A204.1 (cell line): Measurements from ENCODE around the gene AKR1C8.
"Not testable (repeated sequence)": the region's sequence is repeated elsewhere in the genome, so short reads cannot be mapped to it uniquely, and the experiment has no call there.

Experiments used
- FAIRE-seq: peaks from 2 replicates; lab custom pipeline; 2012; peaks lifted over from hg19 to GRCh38; lab: Jason Lieb, UNC

The AKR1C8 gene

GRCh38 chr10:5184987-5185775 lies at the start of gene AKR1C8:
Gene AKR1C8, minus strand, starts transcription at chr10:5185150. Its CDS starts 46 bp downstream, at chr10:5185104.
- FAIRE-seq: no peak

GRCh38 chr10:5234106-5234860 lies 49.3 kb upstream of the AKR1C8 start:
- no peak for FAIRE-seq

- no peak for FAIRE-seq
Observed at GRCh38 chr10:5233324-5233723, 48.4 kb upstream of the AKR1C8 start.

- no peak for FAIRE-seq
Observed at GRCh38 chr10:5229019-5229418, 44.1 kb upstream of the AKR1C8 start.

GRCh38 chr10:5222942-5223341 lies 38.0 kb upstream of the AKR1C8 start:
- not testable (repeated sequence) for FAIRE-seq

- no peak for FAIRE-seq
Observed at GRCh38 chr10:5219262-5219661, 34.3 kb upstream of the AKR1C8 start.

GRCh38 chr10:5216801-5217200 lies 31.9 kb upstream of the AKR1C8 start:
- FAIRE-seq: no peak

- no peak for FAIRE-seq
Observed at GRCh38 chr10:5211696-5212536, 27.0 kb upstream of the AKR1C8 start.

- not testable (repeated sequence) for FAIRE-seq
Observed at GRCh38 chr10:5210261-5210660, 25.3 kb upstream of the AKR1C8 start.

GRCh38 chr10:5209776-5210175 lies 24.8 kb upstream of the AKR1C8 start:
- not testable (repeated sequence) for FAIRE-seq

- no peak for FAIRE-seq
Observed at GRCh38 chr10:5206799-5207198, 21.8 kb upstream of the AKR1C8 start.

- no peak for FAIRE-seq
Observed at GRCh38 chr10:5199398-5199797, 14.4 kb upstream of the AKR1C8 start.

- no peak for FAIRE-seq
Observed at GRCh38 chr10:5198386-5198785, 13.4 kb upstream of the AKR1C8 start.

GRCh38 chr10:5196702-5197113 lies 11.8 kb upstream of the AKR1C8 start, which contains the start of gene AKR1C4:
Gene AKR1C4, plus strand, starts transcription at chr10:5196837. Its CDS starts 31 bp downstream, at chr10:5196868.
- FAIRE-seq: no peak

GRCh38 chr10:5195727-5196374 lies 10.9 kb upstream of the AKR1C8 start:
- no peak for FAIRE-seq

GRCh38 chr10:5194431-5194830 lies 9.5 kb upstream of the AKR1C8 start:
- no peak for FAIRE-seq

- no peak for FAIRE-seq
Observed at GRCh38 chr10:5188358-5188757, 3.4 kb upstream of the AKR1C8 start.

GRCh38 chr10:5187867-5188266 lies 2.9 kb upstream of the AKR1C8 start:
- no peak for FAIRE-seq

- FAIRE-seq: no peak
Observed at GRCh38 chr10:5183923-5184322, 1.0 kb downstream of the AKR1C8 start.

GRCh38 chr10:5180503-5180902 lies 4.4 kb downstream of the AKR1C8 start:
- FAIRE-seq: not testable (repeated sequence)

- not testable (repeated sequence) for FAIRE-seq
Observed at GRCh38 chr10:5175581-5175980, 9.4 kb downstream of the AKR1C8 start.

GRCh38 chr10:5168897-5169420 lies 16.0 kb downstream of the AKR1C8 start:
- FAIRE-seq: no peak
